Spleen (tissue), 7 donors: ENCODE results near the gene EEF1AKMT4.

ENCODE experiments used
- POLR2A ChIP-seq, 3 donors: fragments of 450-650 bp; IDR thresholded peaks; one replicate each; pipeline ENCODE4 v1.5.1; 2017; ENCODE audit warnings: antibody characterized with exemption in 3 of 3, mild to moderate bottlenecking in 1 of 3
- TF ChIP-seq, protein P1 (sequence below), 11 experiments: fragments of 200-600 bp in 7 of 11; fragments of 450-650 bp in 4 of 11; sonication (generic) in 4 of 11; IDR thresholded peaks in 8 of 11; conservative IDR thresholded peaks in 3 of 11; 1 replicate in 7 of 11; 2 replicates in 4 of 11; pipeline versions ENCODE4 v1.4.0 to v1.8.0; 2016 to 2021; ENCODE audit warnings: antibody characterized with exemption in 11 of 11, inconsistent platforms in 4 of 11, mild to moderate bottlenecking in 1 of 11
- donor health status: DM: no; HTN: no; CAD: no; lungs with moderate emphysema.
- donor health status: DM: no; HTN: no; CAD: no.
- donor health status: DM: no; HTN: no; CAD: no.

DNA sequence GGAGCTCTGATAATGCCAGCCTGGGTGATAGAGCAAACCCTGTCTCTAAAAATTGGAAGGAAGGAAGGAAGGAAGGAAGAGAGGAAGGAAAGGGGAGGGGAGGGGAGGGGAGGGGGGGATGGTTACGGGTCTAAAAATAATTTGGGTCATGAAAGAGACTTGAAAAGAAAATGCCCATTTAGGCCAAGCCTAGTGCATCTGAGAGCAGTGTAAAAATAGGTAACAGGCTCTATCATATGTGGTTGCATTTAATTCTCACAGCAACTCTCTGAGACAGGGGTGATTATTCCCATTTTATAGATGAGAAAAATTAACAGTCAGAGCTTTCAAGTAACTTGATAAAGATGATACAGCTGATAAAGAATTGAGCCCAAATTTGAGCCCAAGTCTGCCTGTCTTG lies 22.8 kb downstream of the EEF1AKMT4 start:
- TF ChIP-seq, protein P1, sequence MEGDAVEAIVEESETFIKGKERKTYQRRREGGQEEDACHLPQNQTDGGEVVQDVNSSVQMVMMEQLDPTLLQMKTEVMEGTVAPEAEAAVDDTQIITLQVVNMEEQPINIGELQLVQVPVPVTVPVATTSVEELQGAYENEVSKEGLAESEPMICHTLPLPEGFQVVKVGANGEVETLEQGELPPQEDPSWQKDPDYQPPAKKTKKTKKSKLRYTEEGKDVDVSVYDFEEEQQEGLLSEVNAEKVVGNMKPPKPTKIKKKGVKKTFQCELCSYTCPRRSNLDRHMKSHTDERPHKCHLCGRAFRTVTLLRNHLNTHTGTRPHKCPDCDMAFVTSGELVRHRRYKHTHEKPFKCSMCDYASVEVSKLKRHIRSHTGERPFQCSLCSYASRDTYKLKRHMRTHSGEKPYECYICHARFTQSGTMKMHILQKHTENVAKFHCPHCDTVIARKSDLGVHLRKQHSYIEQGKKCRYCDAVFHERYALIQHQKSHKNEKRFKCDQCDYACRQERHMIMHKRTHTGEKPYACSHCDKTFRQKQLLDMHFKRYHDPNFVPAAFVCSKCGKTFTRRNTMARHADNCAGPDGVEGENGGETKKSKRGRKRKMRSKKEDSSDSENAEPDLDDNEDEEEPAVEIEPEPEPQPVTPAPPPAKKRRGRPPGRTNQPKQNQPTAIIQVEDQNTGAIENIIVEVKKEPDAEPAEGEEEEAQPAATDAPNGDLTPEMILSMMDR (IDR thresholded peaks at IDR 0.05 in 8 of 11, conservative IDR thresholded peaks at IDR 0.05 in 3 of 11), result no peak
- TF ChIP-seq POLR2A (IDR thresholded peaks at IDR 0.05), result no peak
